Measurements from ENCODE around the gene GARIN1A.

DNA sequence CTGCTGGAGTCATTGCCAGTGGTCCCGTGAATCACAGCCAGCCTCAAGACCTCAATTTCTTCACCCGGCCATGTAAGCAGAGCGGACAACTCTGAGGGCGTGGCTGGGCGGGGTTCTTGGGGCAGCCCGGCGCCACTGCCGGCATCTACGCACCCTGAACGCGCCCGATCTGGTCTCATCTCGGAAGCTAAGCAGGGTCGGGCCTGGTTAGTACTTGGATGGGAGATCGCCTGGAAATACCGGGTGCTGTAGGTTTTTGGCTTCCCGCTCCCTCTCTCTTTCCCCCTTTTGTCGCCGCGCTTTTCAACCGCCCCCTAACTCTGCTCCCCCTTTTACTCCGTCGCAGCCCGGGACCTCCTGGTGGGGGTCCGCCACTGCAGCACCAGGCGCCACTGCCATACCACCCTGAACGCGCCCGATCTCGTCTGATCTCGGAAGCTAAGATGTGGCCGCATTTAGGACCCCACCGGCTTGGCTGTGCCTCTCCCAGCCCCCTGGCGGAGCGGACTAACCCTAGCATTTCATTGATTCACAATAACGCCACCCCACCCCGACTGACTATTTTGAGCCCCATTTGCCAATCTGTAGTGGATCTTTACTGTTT lies 25.3 kb downstream of the GARIN1A start:
- TF ChIP-seq CTCF (IDR thresholded peaks at IDR 0.05; ENCODE audit: low read depth, low read length) (peak; percentile 44), EZH2phosphoT487 (IDR thresholded peaks at IDR 0.05; ENCODE audit: low read depth) (no peak)
